Upper lobe of left lung (tissue), 4 donors: Measurements from ENCODE around the gene SDCBP2.

Experiments
- POLR2A ChIP-seq, 4 donors: fragments of 450-650 bp; IDR thresholded peaks; one replicate each; pipeline ENCODE4 v1.5.1; 2016 to 2017; ENCODE audit warnings: antibody characterized with exemption in 4 of 4, mild to moderate bottlenecking in 2 of 4
- TF ChIP-seq, protein P1 (sequence below), 6 experiments: fragments of 450-650 bp in 4 of 6; fragments of 200-600 bp in 2 of 6; sonication (generic) in 2 of 6; IDR thresholded peaks; one replicate each; pipeline ENCODE4 v1.5.1; 2016 to 2019; ENCODE audit warnings: antibody characterized with exemption in 6 of 6

DNA sequence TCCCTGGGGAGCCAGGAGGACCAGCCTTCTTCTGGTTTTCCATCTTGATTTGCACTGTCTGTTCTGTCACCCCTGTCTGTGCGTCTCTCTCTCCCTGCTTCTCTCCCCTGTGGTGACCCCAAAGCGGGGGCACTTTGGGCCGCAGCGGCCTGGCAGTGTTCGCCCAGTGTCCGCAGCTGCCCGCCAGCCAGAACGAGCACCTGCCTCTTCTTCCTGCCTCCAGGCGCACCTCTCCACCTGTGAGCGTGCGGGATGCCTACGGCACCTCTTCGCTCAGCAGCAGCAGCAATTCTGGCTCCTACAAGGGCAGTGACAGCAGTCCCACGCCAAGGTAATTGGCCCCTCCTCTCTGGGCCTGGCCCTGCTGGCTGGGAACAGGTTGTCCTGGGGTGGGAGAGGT is 32.0 kb downstream of the SDCBP2 start:
- TF ChIP-seq, protein P1, sequence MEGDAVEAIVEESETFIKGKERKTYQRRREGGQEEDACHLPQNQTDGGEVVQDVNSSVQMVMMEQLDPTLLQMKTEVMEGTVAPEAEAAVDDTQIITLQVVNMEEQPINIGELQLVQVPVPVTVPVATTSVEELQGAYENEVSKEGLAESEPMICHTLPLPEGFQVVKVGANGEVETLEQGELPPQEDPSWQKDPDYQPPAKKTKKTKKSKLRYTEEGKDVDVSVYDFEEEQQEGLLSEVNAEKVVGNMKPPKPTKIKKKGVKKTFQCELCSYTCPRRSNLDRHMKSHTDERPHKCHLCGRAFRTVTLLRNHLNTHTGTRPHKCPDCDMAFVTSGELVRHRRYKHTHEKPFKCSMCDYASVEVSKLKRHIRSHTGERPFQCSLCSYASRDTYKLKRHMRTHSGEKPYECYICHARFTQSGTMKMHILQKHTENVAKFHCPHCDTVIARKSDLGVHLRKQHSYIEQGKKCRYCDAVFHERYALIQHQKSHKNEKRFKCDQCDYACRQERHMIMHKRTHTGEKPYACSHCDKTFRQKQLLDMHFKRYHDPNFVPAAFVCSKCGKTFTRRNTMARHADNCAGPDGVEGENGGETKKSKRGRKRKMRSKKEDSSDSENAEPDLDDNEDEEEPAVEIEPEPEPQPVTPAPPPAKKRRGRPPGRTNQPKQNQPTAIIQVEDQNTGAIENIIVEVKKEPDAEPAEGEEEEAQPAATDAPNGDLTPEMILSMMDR (IDR thresholded peaks at IDR 0.05), result no peak
- no peak for TF ChIP-seq POLR2A (IDR thresholded peaks at IDR 0.05)
